Endothelial cell of umbilical vein (primary cell): ENCODE results near the gene TMEM151B. TPM values are rescaled to one million over a fixed set of nuclear protein-coding genes. Genes with fewer than 3 reads are reported as not detected.
"Not testable (repeated sequence)": the region's sequence is repeated elsewhere in the genome, so short reads cannot be mapped to it uniquely, and the experiment has no call there.

ENCODE experiments used
- BruUV-seq: library from RNA; stranded (reverse); fragments of 400-500 nt; replicated peaks from 2 replicates; lab custom pipeline; 2021; lab: Mats Ljungman, UMichigan
- CTCF ChIA-PET: fragments of 300-600, 350-600 bp; sonication (Branson Sonifier 250); formaldehyde crosslinking; loops from one replicate; lab custom pipeline; 2021; ENCODE audit warnings: antibody characterized with exemption, inconsistent platforms; lab: Charles Lee
- POLR2A ChIA-PET: fragments of 300-600, 350-600 bp; sonication (Branson Sonifier 250); formaldehyde crosslinking; loops from one replicate; lab custom pipeline; 2021; ENCODE audit warnings: antibody characterized with exemption, inconsistent platforms; lab: Charles Lee
- DNase-seq: peaks from one replicate; pipeline ENCODE4 v3.0.0-alpha.2; 2011; ENCODE audit warnings: low read depth, low spot score
- FAIRE-seq: peaks from 2 replicates; lab custom pipeline; 2011; peaks lifted over from hg19 to GRCh38; lab: Jason Lieb, UNC
- H2AFZ ChIP-seq: 2 replicates; pipeline ENCODE4 v1.6.0; 2012; ENCODE audit warnings: low read depth, low read length, control low read depth, inconsistent platforms
- H3K27ac ChIP-seq: 2 replicates; pipeline ENCODE4 v1.5.1; 2011; ENCODE audit warnings: low read depth, mild to moderate bottlenecking, control low read depth, low read length, moderate library complexity; ENCODE audit not compliant: insufficient read depth
- H3K27me3 ChIP-seq, 2 experiments: 2 replicates each; pipeline versions ENCODE4 v1.6.0 to v1.6.1; 2011; ENCODE audit warnings: low read length in 2 of 2, mixed read lengths in 1 of 2; ENCODE audit not compliant: control insufficient read depth in 2 of 2, insufficient read depth in 2 of 2
- H3K36me3 ChIP-seq, 2 experiments: 2 replicates in 1 of 2; 3 replicates in 1 of 2; pipeline ENCODE4 v1.5.1; 2011; ENCODE audit warnings: low read length in 2 of 2, mild to moderate bottlenecking in 1 of 2, moderate library complexity in 1 of 2; ENCODE audit not compliant: control insufficient read depth in 2 of 2, insufficient read depth in 2 of 2; ENCODE audit errors: extremely low read depth in 1 of 2
- H3K4me1 ChIP-seq: 3 replicates; pipeline ENCODE4 v1.5.1; 2011; ENCODE audit warnings: mild to moderate bottlenecking, low read length; ENCODE audit not compliant: control insufficient read depth, insufficient read depth; ENCODE audit errors: extremely low read depth
- H3K4me2 ChIP-seq: 2 replicates; pipeline ENCODE4 v1.6.1; 2011; ENCODE audit warnings: low read length, control low read depth, mixed read lengths; ENCODE audit not compliant: insufficient read depth
- H3K4me3 ChIP-seq, 3 experiments: fragments of 200-600 bp in 1 of 3; sonication (generic), shearing (Covaris generic) in 1 of 3; replicated peaks in 1 of 3; 2 replicates each; pipeline ENCODE4 v1.5.1; 2011 to 2016; ENCODE audit warnings: control low read depth in 3 of 3, low read length in 3 of 3, mild to moderate bottlenecking in 2 of 3, inconsistent platforms in 1 of 3, low read depth in 1 of 3, moderate library complexity in 1 of 3; ENCODE audit not compliant: insufficient read depth in 1 of 3
- H3K79me2 ChIP-seq: 2 replicates; pipeline ENCODE4 v1.6.0; 2012; ENCODE audit warnings: low read length, inconsistent platforms; ENCODE audit not compliant: control insufficient read depth, insufficient read depth
- H3K9ac ChIP-seq: replicated peaks from 2 replicates; pipeline ENCODE3; 2011; ENCODE audit warnings: low read length, control low read depth; ENCODE audit not compliant: insufficient read depth; ENCODE audit errors: extremely low read depth
- H3K9me1 ChIP-seq: replicated peaks from 3 replicates; pipeline ENCODE4 v1.6.0; 2011; ENCODE audit warnings: mild to moderate bottlenecking, low read length; ENCODE audit not compliant: control insufficient read depth, insufficient read depth; ENCODE audit errors: extremely low read depth
- H3K9me3 ChIP-seq: replicated peaks from 2 replicates; pipeline ENCODE4 v1.5.1; 2012; ENCODE audit warnings: low read length, inconsistent platforms; ENCODE audit not compliant: control insufficient read depth, insufficient read depth
- H4K20me1 ChIP-seq: replicated peaks from 2 replicates; pipeline ENCODE3; 2011; ENCODE audit warnings: mild to moderate bottlenecking, low read length; ENCODE audit not compliant: control insufficient read depth, insufficient read depth; ENCODE audit errors: extremely low read depth
- CTCF ChIP-seq, 2 donors: IDR thresholded peaks; 1 replicate in 1 of 2; 2 replicates in 1 of 2; pipeline ENCODE4 v1.5.1; 2011; ENCODE audit warnings: low read length in 2 of 2, mild to moderate bottlenecking in 2 of 2, moderate library complexity in 2 of 2, control low read depth in 1 of 2, inconsistent platforms in 1 of 2, low read depth in 1 of 2; ENCODE audit not compliant: insufficient read depth in 1 of 2; ENCODE audit errors: extremely low read depth in 1 of 2
- GATA2 ChIP-seq: IDR thresholded peaks from 2 replicates; pipeline ENCODE4 v1.7.0; 2011; ENCODE audit warnings: low read depth, mild to moderate bottlenecking, moderate library complexity, mixed read lengths, low read length; ENCODE audit not compliant: insufficient read length, insufficient read depth
- MAX ChIP-seq: IDR thresholded peaks from 2 replicates; pipeline ENCODE4 v1.6.1; 2011; ENCODE audit not compliant: insufficient read depth, insufficient read length
- MYC ChIP-seq: IDR thresholded peaks from one replicate; pipeline ENCODE4 v1.6.1; 2011; ENCODE audit warnings: mild to moderate bottlenecking, low read depth, low read length
- POLR2A ChIP-seq: IDR thresholded peaks from 2 replicates; pipeline ENCODE4 v1.6.1; 2012; ENCODE audit warnings: low read depth, mild to moderate bottlenecking, control low read depth, low read length
- dilution Hi-C: fragments of 300-500 bp; cut with MboI; formaldehyde crosslinking; loops from one replicate; pipeline ENCODE4 v1.15.0; 2019; ENCODE audit warnings: low sequenced_read_pairs; ENCODE audit not compliant: extremely low pct_ligation_motif_present
- intact Hi-C: fragments of 100-400 bp; cut with micrococcal nuclease; formaldehyde crosslinking; loops from one replicate; pipeline ENCODE4 v1.10.0; 2022
- polyA plus RNA-seq, 4 experiments: library from polyadenylated mRNA; depleted of rRNA in 3 of 4; stranded (reverse) in 3 of 4; unstranded in 1 of 4; fragments of >200 nt; gene quantifications; 2 replicates each; pipeline versions ENCODE4 v1.2.1 to v1.2.3, GENCODE V29; 2011 to 2012; ENCODE audit warnings: missing spikeins in 1 of 4
- total RNA-seq: library from RNA; stranded (reverse); gene quantifications from 2 replicates; pipeline ENCODE4 v1.2.3, GENCODE V29; 2021

TMEM151B gene
- total and polyA plus RNA-seq, 2 donors (not counting 3 experiments of a cell fraction or from before 2014, with no cell fraction given): 0.03 to 0.07 TPM

GRCh38 chr6:44317136-44317631, 46.9 kb downstream of the TMEM151B start:
- dilution Hi-C loops, CTCF ChIA-PET, BruUV-seq: not testable (repeated sequence)

GRCh38 chr6:44321210-44321609, 51.0 kb downstream of the TMEM151B start:
- no peak overlapping the region for H3K27ac ChIP-seq
- H3K9me1 ChIP-seq: no peaks in the 10 kb centered on the region
- peaks cover 6 to 16% of the 10 kb centered on the region in 2 experiments for H3K27me3 ChIP-seq
- H3K4me3 ChIP-seq: no peak overlapping the region
- H3K4me2 ChIP-seq: no peak overlapping the region
- dilution Hi-C loops (no loop called here), intact Hi-C loops (no loop called here)
- POLR2A ChIA-PET: interaction anchor here (0.6 to 0.7 kb wide), 2 partner anchors 25 to 57 kb away, joined by 3 read pairs; no protein-coding TSS in a partner anchor
- H3K36me3 ChIP-seq: no peaks in the 10 kb centered on the region
- H3K4me1 ChIP-seq: no peaks in the 10 kb centered on the region
- FAIRE-seq (no peak), DNase-seq (no peak)
- no peaks in the 10 kb centered on the region for H3K9me3 ChIP-seq
- BruUV-seq: no TSS peak
- H3K9ac ChIP-seq: no peak overlapping the region
- no peaks in the 10 kb centered on the region for H3K79me2 ChIP-seq
- TF ChIP-seq CTCF (IDR thresholded peaks at IDR 0.05; ENCODE audit: extremely low read depth in 1 of 2, insufficient read depth in 1 of 2, low read depth in 1 of 2, low read length in 2 of 2) (no peak), POLR2A (no peak), MYC (no peak), MAX (no peak), GATA2 (no peak)
- H4K20me1 ChIP-seq: no peaks in the 10 kb centered on the region
- CTCF ChIA-PET: interaction anchor here (0.9 to 2.7 kb wide), 4 partner anchors 8 to 17 kb away, joined by 3 to 8 read pairs (median 6); partner anchors contain the start of gene AARS2
- H2AFZ ChIP-seq: no peak overlapping the region

More at GRCh38 chr6:44317136-44317631, 46.9 kb downstream of the TMEM151B start:
- H3K9me3 ChIP-seq, H3K4me3 ChIP-seq, DNase-seq, H3K9me1 ChIP-seq, H3K27ac ChIP-seq, FAIRE-seq, intact Hi-C loops, H3K4me2 ChIP-seq, H4K20me1 ChIP-seq, H3K36me3 ChIP-seq, H3K4me1 ChIP-seq, H2AFZ ChIP-seq, H3K79me2 ChIP-seq, H3K9ac ChIP-seq: not testable (repeated sequence)
- H3K27me3 ChIP-seq: peaks cover 11 to 21% of the 10 kb centered on the region in 2 experiments
- POLR2A ChIA-PET: interaction anchor here (0.7 kb wide), 1 partner anchor 143 kb away, joined by 3 read pairs; no protein-coding TSS in a partner anchor
